Stimulated activated CD4-positive, alpha-beta T cell treated with anti-CD3 and anti-CD28 coated beads, Interleukin-15, amount 100 ng/mL, for 48 hours (primary cell): ENCODE measurements around the gene RNF26.

Experiments used
- DNase-seq, 2 donors: peaks; one replicate each; pipeline ENCODE4 v3.0.0-alpha.2; 2020; ENCODE audit warnings: low read depth in 2 of 2

The RNF26 gene

DNA sequence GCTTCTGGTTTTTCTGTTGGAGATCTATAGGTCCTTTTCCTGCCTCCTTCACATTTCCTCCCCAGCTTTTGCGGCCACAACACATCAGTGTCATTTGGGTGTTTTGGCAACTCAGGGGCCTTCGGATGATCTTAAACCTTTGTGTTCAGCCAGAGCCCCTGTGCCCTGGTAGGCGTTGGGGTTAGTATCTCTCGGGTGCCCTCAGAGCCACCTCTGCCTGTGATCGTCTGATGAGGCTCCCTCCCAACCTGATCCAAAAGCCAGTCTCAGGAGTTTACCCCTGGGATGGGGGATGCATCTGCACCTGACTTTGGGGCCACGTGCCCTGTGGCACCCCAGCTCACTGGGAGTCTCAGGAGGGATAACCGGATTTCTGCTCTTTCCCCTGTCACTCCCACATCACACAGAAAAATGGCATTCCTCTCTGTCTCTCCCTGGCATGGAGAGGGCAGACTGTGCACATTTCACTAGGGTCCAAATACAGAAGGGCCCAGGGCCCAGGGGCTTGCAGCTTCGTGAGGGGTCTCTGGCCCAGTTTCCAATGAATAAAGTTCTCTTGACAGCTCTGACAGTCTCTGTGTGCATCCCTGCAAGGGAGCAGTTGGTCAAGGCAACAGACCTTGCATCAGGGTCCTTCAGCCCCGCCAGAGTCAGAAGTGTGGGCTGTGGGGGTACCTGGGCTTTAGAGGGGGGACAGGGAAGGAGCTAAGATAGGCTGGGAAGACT lies 2.6 kb downstream of the RNF26 start:
- DNase-seq: no peak

DNA sequence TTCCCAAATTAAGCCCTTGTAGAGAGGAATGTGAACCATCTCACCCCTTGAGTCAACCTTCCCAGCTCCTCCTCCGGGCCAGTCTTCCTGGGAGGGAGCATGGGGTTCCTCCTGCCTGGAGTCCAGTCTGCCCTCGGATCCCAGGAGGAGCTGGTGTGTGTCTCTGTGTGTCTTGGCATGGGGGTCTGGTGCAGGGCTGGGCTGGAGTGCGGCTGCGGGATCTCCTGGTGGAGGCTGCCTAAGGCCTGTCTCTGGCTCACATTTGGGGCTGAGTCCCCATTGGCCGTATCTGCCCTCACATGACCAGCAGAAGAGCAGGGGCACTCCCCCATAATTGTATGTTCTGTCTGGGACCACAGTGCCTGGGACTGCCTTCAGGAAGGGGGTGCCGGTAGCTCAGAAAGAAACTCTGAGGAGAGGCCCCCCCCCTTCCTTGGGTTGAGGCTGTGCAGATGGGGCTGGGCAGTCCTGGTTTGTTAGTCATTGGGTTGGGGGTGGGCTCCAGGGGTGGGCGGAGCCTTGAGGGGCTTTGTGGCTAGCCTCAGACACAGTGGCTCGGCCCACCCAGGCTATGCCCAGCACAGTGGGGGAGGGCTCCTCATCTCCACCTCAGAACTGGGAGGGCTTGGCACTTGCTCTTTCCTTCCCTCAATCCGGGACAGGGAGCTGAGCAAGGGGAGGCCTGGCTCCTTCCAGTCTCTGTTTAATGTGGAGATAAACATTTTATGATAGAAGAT lies 3.4 kb downstream of the RNF26 start:
- no peak for DNase-seq

DNA sequence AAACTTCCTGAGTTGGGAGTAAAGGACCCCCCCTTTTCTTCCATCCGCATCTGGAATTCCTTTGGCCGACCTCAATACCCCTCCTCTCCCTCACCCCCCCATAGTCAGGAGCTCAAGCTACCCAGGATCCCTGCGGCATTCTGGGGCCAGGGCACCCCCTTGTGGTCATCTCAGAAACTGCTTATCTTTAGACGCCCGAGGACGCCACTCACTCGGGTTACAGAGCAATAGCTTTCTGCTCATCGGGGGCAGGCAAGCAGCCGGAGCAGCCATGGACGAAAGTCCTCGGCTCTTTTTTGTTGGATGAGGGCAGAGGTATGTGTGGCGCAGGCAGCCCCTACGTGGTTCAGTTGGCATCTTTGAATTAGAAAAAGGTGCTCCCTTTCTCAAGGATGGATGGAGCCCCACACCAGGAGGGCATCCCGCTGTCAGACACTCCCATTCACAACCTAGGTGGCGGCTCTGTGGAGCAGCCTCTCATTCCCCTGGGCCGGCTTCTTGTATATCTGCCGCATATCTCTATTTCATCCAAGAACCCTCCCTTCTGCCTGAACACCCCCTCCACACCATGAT lies 4.1 kb downstream of the RNF26 start:
- peak in 1 of 2 donors; percentile 52 for DNase-seq

DNA sequence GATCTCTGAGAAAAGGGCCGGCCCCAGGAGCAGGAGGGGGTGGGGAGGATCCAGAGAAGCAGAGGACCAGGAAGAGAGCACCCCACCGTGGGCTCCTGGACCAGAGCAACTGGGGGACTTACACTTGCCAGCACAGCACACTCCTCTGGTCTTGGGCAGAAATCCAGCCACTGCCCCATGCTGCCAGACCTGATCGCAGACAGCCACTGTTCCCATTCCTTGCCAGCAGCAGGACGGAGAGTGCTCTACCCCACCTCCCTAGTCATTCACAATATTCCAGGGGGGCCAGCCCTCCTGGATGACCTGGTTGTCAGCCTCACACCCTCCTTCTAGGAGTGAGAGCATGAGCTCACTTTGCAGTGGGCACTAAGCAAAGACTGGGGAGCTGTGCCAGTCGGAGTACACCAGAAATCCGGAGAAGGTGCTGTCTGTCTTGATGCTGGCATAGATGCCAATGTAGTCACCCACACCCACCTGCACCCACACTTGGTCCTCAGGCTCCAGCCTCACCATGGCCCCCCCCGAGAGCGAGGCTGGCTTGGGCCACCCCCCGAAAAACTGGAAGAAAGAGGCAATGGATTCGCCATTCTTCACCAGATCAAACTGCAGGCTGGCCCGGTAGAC lies 4.8 kb downstream of the RNF26 start:
- no peak for DNase-seq

DNA sequence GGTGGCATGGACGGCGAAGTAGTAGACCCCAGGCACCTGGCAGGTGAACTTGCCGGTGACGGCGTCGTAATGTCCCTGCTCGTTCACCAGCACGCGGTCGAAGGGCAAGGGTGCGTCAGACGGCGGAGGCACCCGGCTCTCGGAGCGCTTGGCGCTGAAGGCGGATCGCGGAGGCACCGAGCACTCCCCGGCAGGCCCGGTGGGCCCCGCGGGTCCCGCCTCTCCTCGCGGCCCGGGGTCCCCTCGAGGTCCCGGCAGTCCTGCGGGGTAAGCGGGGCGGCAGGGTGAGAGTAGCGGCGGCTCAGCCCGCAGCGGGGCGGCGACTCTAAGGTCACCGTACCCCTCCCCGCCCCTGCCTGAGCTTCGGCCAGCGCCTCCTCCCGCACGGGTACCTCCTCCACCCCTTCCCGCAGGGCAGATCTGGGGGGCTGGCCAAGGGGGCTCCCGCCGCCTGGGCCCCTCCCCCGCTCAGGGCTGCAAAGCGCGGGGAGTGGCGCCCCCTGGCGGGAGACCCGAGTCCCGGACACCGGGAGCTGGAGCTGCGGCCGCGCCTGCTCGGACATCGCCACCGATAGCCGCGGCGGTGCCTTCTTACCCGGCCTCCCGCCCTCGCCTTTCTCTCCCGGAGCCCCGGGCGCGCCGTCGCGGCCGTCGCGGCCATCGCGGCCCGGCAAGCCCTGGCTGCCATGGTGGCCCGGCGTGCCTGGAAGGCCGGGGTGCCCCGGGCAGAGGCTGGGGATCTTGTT lies 5.4 kb downstream of the RNF26 start:
- no peak for DNase-seq

DNA sequence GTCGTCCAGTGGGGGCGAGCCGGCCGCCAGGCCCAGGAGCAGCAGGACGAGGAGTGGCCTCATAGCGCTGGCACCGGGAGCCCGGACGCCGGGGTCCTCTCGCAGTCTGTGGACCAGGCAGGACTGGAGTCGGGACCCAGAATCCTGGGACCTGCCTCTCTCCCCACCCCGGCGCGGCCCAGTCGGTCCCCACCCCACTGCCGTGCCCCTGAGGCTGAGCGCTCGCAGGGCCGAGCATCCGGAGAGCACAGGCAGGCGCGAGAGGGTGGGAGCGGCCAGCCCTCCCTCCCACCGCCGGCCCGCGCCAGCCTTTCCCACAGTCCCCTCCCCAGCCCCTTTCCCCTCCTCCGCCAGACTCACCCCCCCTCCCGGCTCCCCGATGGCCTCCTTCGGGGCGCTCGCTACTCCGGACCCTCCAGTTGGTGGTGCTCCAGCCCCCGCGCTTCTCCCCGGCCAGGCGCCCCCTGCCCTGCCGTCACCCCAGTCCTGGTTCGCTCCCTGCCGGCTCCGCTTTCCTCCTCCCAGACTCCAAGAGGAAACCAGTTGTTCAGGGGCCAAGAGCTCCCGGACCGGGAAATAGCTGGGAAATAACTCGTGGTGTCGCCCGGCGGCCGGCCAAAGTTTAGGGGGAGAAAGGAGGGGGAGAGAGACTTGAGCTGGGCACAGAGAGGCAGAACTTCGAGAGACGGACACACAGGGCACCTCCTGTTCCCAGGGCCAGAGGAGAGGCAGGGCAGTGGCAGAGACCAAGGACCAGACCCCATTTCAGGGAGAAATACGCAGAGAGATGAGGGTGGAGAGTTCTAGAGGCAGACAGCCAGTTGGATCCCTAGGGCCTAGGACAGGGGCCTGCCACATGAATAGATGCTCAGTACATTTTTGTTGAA lies 6.3 kb downstream of the RNF26 start, which contains the start of gene C1QTNF5:
Gene C1QTNF5 (minus strand): TSS at position 549 of the 887 bp plus-strand sequence. CDS start 486 bp downstream, at position 63.
- no peak for DNase-seq

DNA sequence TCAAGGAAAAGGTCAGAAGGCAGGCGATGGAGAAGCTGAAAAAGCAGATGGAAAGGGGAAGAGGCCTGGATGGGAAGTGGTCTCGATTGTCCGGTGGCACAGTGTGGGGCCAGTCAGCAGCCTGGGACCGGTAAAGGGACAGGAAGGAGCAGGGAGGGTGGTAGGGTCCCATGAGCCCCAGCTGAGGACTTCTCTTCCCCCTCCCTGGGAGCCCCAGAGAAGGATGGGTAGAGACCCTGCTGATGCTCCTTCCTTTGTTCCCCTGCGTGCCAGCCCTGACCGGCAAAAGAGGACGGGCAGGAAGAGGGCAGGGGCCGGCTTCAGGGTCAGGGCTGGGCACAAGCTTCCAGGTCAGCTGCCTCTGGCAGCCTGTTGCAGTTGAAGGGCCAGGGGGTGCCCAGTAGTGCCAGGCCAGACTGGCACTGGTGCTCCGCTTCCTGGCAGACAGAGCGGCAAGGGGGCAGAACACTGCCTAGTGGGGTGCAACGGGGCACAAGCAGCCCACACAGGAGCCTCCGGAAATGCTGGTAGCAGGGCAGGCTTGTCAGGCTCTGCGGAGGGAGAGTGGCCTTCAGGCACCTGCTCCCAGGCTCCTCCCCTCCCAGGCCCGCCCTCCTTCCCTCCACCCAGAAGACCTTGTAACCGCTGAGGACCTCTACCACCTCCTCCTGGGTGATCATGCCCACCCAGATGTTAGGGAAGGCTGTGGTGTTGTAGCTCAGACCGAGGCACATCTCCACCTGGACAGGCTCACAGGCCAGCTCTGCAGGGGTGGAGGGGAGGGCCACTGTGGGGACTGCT lies 7.1 kb downstream of the RNF26 start:
- no peak for DNase-seq

DNA sequence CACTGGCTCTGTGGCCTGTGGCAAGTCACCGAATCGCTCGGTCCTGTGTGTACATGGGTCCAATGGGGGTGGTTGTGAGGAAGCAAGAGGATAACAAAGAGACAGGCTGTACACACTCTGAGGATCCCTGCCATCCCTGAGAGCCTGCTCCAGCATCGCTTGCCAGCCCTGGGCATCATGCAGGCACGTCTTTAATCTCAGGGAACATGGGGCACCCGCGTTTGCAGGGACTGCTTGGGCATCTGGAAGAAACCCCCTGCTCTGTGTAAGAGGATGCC lies 7.6 kb downstream of the RNF26 start:
- no peak for DNase-seq

DNA sequence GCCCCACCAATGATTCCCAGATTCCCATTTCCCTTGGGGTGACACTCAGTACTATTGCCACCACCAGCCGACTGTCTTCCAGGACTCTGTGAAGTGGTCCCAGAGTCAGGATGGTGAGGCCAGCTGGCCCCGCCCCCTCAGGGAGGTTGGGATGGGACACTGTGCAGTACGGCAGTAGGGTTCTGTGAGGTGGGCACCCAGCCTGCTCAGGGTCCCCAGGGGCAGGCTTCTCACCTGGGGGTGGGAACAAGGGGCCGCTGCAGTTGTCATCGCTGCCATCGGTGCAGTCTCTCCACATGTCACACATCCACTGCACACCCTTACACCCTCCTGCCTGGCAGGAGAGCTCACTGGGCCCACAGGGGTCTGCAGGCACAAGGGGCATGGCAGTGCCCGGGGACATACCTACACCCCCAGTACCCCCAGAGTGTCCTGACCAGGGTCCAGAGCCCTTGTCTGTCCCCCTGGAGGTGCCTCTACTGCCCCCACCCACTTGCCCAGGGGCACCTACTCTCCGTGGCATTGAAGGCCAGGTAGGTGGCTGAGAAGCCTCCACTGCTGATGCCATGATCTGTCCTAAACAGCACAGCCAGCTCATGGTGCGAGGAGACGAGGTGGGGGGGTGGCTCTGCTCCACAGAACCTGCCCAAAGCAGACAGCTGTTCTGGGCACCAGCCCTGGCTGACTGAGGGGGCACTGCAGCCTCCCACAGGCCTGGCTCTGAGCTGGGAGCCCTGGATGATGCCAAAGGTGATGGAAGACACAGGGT lies 8.2 kb downstream of the RNF26 start:
- DNase-seq: no peak

DNA sequence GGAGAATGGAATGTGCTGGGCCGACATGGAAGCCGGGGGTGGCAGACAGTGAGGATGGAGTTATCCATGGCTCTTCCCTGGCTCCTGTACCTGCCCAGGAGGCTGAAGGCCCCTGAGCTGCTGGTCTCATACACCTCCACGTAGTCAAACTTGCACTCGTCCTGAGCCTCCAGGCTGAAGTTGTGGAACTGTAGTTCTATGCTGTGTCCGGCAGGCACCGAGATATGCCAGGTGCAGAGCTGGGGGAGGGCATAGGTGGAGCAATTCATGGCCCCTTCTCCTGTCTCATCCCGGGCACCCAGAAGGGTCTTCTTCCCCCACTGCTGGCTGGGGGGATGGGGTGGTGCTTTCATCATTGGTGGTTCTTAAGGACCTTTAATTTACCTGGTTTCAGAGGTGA lies 9.4 kb downstream of the RNF26 start:
- no peak for DNase-seq

DNA sequence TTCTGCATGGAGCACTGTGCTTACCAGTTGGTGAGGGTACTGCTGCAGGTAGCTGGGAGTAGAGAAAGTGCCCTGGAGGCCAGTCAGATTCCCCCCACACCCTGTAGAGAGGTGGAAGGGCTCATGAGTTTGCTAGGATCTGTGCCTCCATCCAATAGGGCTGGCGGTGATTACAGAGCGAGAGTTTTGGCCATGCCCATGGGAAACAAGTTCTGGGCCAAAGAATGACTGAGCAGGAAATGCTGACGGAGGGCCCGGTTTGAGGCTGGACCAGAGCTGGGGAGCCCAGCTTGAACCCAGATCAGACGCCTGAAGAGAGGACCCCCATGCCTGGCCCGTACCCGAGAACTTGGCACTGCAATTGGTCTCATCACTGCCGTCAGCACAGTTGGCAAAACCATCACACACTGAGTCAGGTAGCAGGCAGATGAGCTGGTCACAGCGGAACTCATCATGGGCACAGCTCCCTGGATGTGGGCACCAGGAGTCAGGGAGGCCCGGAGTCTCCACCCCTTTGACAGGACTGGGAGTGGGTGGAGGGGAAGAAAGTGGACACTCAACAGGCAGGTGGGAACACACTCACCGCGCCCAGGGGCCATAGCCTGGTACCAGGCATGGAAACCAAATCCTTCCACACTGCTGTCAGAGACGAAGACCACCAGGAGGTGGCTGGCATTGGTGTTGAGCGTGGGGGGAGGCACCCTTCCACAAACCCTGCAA lies 10.1 kb downstream of the RNF26 start:
- no peak for DNase-seq

DNA sequence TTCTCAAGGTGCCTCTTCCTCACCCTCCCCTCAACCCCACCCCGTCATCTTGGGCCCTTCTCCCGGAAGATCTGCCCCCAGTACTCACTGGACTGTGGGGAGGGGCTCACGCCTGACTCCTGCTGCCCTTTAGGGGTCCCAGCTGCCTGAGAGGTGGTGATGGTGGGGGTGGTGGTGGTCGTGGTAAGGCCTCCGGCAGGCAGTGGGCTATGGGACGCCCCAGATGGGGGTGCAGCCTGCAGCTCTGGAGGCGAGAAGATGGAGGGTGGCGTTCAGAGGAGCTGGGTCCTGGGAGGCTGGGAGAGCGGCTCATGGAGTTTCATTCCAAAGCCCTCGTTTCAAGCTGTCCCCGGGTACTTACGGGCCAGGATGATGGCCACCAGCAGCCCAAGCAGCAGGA lies 11.4 kb downstream of the RNF26 start:
- no peak for DNase-seq

DNA sequence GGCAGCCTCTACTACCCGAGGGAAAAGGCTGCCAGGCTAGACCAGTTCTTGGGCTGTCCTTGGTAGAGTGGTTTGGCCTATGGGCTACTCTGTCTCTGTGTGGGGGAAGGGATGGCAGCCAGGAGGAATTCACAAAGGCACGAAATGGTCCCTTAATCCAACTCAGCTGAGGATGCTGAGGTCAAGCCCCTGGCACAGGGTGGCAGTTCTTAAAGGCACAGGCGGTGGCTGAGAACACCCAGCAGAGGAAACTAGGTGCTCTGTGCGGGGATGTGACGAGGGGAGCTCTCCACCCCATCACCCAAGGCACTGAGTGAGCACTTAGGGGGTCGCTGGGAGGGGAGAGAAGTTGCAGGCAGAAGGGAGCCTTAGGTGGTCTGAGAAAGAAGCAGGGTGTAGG lies 12.3 kb downstream of the RNF26 start, which contains the start of gene MFRP:
Gene MFRP (minus strand): TSS at position 101 of the 400 bp plus-strand sequence. CDS start 192 bp downstream, outside the sequence.
- DNase-seq: no peak

DNA sequence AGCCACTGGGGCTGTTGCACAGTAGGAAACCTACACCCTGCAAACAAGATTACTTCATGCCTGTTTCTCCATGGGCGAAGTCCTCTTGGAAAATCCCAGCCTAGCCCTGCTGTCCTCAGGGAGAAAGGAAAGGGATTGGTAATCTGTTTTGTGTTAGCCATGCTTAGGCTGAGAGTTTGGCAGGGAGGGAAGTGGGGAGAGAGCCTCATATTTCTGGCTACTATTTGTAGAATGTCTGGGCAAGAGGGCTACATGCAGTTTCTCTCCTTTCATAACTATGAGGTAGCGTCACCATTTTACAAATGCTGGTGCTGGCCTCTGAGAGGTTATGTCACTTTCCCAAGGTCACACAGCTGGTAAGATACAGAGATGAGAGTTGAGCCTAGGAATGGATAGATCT lies 12.9 kb downstream of the RNF26 start:
- no peak for DNase-seq

DNA sequence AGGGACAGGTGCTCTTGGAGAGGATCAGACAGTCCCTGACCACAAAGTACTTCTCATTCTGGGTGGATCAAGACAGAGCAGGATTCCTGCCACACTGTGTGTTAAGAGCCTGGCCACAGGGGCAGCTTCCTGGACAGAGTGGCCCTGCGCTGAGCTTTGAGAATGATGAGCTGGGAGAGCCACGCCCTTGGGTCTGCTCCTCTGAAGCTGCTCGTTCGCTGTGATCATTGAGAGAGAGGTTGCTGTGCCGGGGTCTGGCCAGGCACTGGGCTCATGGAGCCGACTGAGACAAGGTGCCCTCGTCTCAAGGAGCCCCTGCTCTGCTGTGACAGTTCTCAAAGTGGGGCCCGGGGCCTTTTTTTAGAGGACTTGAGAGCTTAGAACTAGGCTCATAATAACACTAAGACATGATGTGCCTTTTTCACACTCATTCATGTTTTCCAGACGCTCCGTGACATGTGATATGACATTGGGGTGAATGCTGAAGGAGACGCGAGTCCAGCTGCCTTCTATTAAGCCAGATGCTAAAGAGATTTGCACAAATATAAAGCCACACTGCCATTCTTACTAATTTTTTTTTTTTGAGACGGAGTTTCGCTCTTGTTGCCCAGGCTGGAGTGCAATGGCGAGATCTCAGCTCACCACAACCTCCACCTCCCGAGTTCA lies 13.7 kb downstream of the RNF26 start:
- no peak for DNase-seq

DNA sequence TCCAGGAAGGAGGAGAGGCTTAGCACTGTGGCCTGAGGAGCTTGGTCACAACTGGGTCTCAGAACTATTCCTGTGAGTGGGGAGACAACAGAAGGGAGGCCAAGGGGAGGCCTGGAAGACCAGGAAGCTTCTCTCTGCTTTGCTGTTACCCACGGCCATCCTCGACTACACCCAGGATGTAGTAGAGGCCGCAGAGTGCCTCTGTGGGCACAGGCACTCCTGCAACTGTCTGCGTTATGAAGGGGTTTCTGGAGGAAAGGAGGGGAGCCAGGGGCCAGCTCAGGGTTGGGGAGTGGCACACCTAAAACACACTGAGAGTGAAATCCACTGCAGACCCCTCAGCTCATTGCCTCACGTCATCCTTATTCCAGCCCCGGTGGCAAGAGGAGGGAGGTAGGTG lies 16.0 kb downstream of the RNF26 start:
- DNase-seq: no peak

DNA sequence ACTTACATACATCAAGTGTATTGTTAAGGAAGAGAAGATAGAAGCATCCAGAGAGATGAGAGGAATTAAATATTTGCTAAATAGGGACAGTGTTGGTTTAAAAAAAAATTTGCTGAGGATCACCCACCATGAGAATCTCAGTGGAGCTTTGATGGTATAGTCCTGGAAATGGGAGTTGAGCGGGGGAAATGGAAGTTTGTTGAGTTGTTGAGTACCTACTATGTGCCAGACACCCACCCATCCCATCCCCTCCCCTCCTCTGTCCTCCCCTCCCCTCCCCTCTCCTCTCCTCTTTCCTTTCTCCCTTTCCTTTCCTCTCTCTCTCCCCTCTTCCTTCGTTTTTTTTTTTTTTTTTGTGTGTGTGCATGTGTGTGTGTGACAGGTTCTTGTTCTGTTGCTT lies 16.9 kb downstream of the RNF26 start:
- DNase-seq: no peak

DNA sequence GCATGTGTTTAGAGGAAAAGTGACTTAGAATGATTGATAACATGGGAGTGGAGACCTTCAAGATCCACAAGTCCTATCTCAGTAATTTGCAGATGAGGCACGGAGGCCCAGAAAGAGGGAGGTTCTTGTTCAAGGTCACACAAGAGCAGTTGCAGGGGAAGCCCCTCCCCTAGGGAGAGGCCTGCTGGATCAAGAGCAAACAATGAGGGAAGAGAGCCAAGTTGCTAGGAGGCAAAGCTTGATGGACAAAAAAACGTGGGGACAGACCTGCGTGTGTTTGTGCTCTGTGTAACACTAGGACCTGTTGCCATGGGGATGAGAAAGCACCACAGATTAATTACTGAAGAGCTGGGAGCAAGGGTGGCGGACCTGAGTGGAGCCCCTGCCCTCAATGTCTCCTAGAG lies 18.5 kb downstream of the RNF26 start:
- no peak for DNase-seq
